Measurements from ENCODE around the gene FCHO2. TPM values are rescaled to one million over a fixed set of nuclear protein-coding genes. Genes with fewer than 3 reads are reported as not detected.

FCHO2 gene
- total RNA-seq, 1 experiment from 2014 or later = 16.9 TPM

DNA sequence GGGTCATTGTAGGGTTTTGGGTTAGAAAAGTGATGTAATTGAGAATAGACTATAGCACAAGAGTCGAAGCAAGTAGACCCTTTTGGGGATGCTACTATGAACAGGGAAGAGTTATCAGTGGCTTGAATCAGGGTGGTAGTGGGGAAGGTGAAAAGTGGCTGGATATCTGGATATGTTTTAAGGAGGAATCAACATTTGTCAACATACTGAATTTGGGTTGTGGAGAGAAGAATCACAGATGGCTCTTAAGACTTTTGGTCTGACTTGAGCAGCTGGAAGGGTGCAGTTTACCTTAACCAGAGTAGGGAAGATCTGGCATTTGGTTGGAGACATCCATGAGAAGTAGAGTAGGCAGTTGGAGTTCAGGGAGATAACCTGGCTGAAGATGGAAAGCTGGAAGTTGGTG, 38.5 kb upstream of the FCHO2 start:
- Mint-ChIP-seq H3K4me1 (ENCODE audit: insufficient read depth, unreplicated experiment) (no peaks in the 10 kb centered on the region), H3K4me3 (ENCODE audit: unreplicated experiment) (no peak overlapping the region), H3K9me3 (ENCODE audit: unreplicated experiment) (no peaks in the 10 kb centered on the region), H3K27me3 (ENCODE audit: insufficient read depth, unreplicated experiment) (no peaks in the 10 kb centered on the region), H3K36me3 (ENCODE audit: insufficient read depth, unreplicated experiment) (peaks cover 64% of the 10 kb centered on the region), H3K27ac (ENCODE audit: low read depth, unreplicated experiment) (peak overlapping the region; percentile 2)
- TF ChIP-seq CTCF (IDR thresholded peaks at IDR 0.05; ENCODE audit: unreplicated experiment) = no peak
- intact Hi-C loops (cut with micrococcal nuclease) = no loop called here
- ChIA-PET POLR2A (interaction anchor here (1.0 to 2.0 kb wide), 5 partner anchors 16 to 40 kb away, joined by 3 to 8 read pairs (median 5); partner anchors contain the start of gene FCHO2), CTCF (no interaction called here)
- BruUV-seq (replicated peaks) = no TSS peak
- no peak for DNase-seq (ENCODE audit: unreplicated experiment)

GRCh38 chr5:72920690-72921502, 34.9 kb upstream of the FCHO2 start:
- Mint-ChIP-seq H3K9me3 (ENCODE audit: unreplicated experiment) (no peaks in the 10 kb centered on the region), H3K4me1 (ENCODE audit: insufficient read depth, unreplicated experiment) (no peaks in the 10 kb centered on the region)
- intact Hi-C loops (cut with micrococcal nuclease) = loop anchor here (1.0 to 5.0 kb wide), 4 partner anchors 110 to 531 kb away; no protein-coding TSS in a partner anchor

DNA sequence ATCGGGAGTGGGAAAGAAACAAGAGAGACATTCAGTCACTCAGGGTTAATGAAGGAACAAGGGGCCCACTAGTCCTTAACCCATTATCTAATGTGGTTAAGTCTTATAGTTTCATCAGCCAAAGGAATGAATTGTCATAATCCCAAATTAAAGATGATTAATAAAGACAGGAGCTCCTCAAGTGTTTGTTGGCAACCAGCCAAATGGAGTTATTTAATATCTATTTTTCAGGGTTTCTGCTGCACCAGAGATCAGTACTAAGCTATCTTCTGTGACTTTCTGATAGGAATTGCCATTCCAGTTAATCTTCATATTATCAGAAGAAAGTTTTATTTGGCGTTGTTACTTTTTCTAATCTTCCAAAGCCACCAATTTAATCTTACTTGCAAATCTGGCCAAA, 34.0 kb upstream of the FCHO2 start:
- DNase-seq (ENCODE audit: unreplicated experiment) = no peak
- Mint-ChIP-seq H3K36me3 (ENCODE audit: insufficient read depth, unreplicated experiment) (peaks cover 35% of the 10 kb centered on the region), H3K27ac (ENCODE audit: low read depth, unreplicated experiment) (no peak overlapping the region), H3K9me3 (ENCODE audit: unreplicated experiment) (no peaks in the 10 kb centered on the region), H3K27me3 (ENCODE audit: insufficient read depth, unreplicated experiment) (no peaks in the 10 kb centered on the region), H3K4me1 (ENCODE audit: insufficient read depth, unreplicated experiment) (no peaks in the 10 kb centered on the region), H3K4me3 (ENCODE audit: unreplicated experiment) (no peak overlapping the region)
- intact Hi-C loops (cut with micrococcal nuclease) = loop anchor here (1.0 to 5.0 kb wide), 4 partner anchors 32 to 530 kb away; no protein-coding TSS in a partner anchor
- POLR2A ChIA-PET = interaction anchor here (0.9 to 2.3 kb wide), 4 partner anchors 9 to 109 kb away, joined by 3 to 18 read pairs (median 4); partner anchors contain the start of gene FCHO2
- no peak for TF ChIP-seq CTCF (IDR thresholded peaks at IDR 0.05; ENCODE audit: unreplicated experiment)
- no TSS peak for BruUV-seq (replicated peaks)
- CTCF ChIA-PET = interaction anchor here (1.4 kb wide), 1 partner anchor 35 kb away, joined by 4 read pairs; no protein-coding TSS in a partner anchor

More at GRCh38 chr5:72920690-72921502, 34.9 kb upstream of the FCHO2 start:
- BruUV-seq (replicated peaks) = no TSS peak
- Mint-ChIP-seq H3K27ac (ENCODE audit: low read depth, unreplicated experiment) (no peak overlapping the region), H3K4me3 (ENCODE audit: unreplicated experiment) (no peak overlapping the region), H3K36me3 (ENCODE audit: insufficient read depth, unreplicated experiment) (peaks cover 35% of the 10 kb centered on the region), H3K27me3 (ENCODE audit: insufficient read depth, unreplicated experiment) (no peaks in the 10 kb centered on the region)
- ChIA-PET POLR2A (interaction anchor here (0.9 to 2.3 kb wide), 5 partner anchors 8 to 95 kb away, joined by 3 to 18 read pairs (median 3); partner anchors contain the start of gene FCHO2), CTCF (interaction anchor here (0.6 to 1.4 kb wide), 3 partner anchors 36 to 530 kb away, joined by 3 to 4 read pairs (median 4); no protein-coding TSS in a partner anchor)
- peak; percentile 38 for TF ChIP-seq CTCF (IDR thresholded peaks at IDR 0.05; ENCODE audit: unreplicated experiment)
- DNase-seq (ENCODE audit: unreplicated experiment) = peak; percentile 45

GRCh38 chr5:72922422-72922821, 33.4 kb upstream of the FCHO2 start:
- no TSS peak for BruUV-seq (replicated peaks)
- ChIA-PET POLR2A (interaction anchor here (1.0 to 2.3 kb wide), 3 partner anchors 10 to 108 kb away, joined by 3 to 18 read pairs (median 6); partner anchors contain the start of gene FCHO2), CTCF (interaction anchor here (1.4 kb wide), 1 partner anchor 35 kb away, joined by 4 read pairs; no protein-coding TSS in a partner anchor)
- Mint-ChIP-seq H3K36me3 (ENCODE audit: insufficient read depth, unreplicated experiment) (peaks cover 35% of the 10 kb centered on the region), H3K9me3 (ENCODE audit: unreplicated experiment) (no peaks in the 10 kb centered on the region), H3K4me1 (ENCODE audit: insufficient read depth, unreplicated experiment) (no peaks in the 10 kb centered on the region), H3K4me3 (ENCODE audit: unreplicated experiment) (no peak overlapping the region), H3K27me3 (ENCODE audit: insufficient read depth, unreplicated experiment) (no peaks in the 10 kb centered on the region), H3K27ac (ENCODE audit: low read depth, unreplicated experiment) (no peak overlapping the region)
- intact Hi-C loops (cut with micrococcal nuclease) = loop anchor here (1.0 to 5.0 kb wide), 3 partner anchors 32 to 530 kb away; no protein-coding TSS in a partner anchor
- DNase-seq (ENCODE audit: unreplicated experiment) = no peak
- TF ChIP-seq CTCF (IDR thresholded peaks at IDR 0.05; ENCODE audit: unreplicated experiment) = no peak

All from MCF 10A (cell line).